Liver (tissue), 9 donors: ENCODE measurements around the gene TAC3. TPM values are rescaled to one million over a fixed set of nuclear protein-coding genes. Genes with fewer than 3 reads are reported as not detected.
"Not testable (repeated sequence)": the region's sequence is repeated elsewhere in the genome, so short reads cannot be mapped to it uniquely, and the experiment has no call there.

ENCODE experiments used
- DNase-seq: peaks from one replicate; pipeline ENCODE4 v3.0.0-alpha.2; 2017; ENCODE audit warnings: low spot score
- H3K27ac ChIP-seq, 2 donors: one replicate each; pipeline ENCODE4 v1.7.0; 2013; ENCODE audit warnings: inconsistent platforms in 2 of 2, low read length in 2 of 2, control low read depth in 1 of 2, low read depth in 1 of 2, mild to moderate bottlenecking in 1 of 2
- H3K27me3 ChIP-seq, 4 donors: one replicate each; pipeline versions ENCODE4 v1.6.1 to v1.7.0; 2013; ENCODE audit warnings: low read length in 3 of 4, inconsistent platforms in 1 of 4, mild to moderate bottlenecking in 1 of 4, moderate library complexity in 1 of 4; ENCODE audit not compliant: control insufficient read depth in 4 of 4, insufficient read depth in 4 of 4
- H3K36me3 ChIP-seq, 4 donors: one replicate each; pipeline versions ENCODE4 v1.6.1 to v1.7.0; 2013; ENCODE audit warnings: low read length in 3 of 4, mild to moderate bottlenecking in 3 of 4, low read depth in 1 of 4, moderate library complexity in 1 of 4; ENCODE audit not compliant: control insufficient read depth in 4 of 4, insufficient read depth in 3 of 4
- H3K4me1 ChIP-seq, 4 donors: one replicate each; pipeline versions ENCODE4 v1.6.1 to v1.7.0; 2013; ENCODE audit warnings: low read length in 3 of 4, mild to moderate bottlenecking in 3 of 4, moderate library complexity in 1 of 4; ENCODE audit not compliant: control insufficient read depth in 4 of 4, insufficient read depth in 4 of 4
- H3K4me3 ChIP-seq, 3 donors: one replicate each; pipeline versions ENCODE4 v1.6.1 to v1.7.0; 2013; ENCODE audit warnings: low read length in 3 of 3, control low read depth in 1 of 3, low read depth in 1 of 3, mild to moderate bottlenecking in 1 of 3
- H3K9ac ChIP-seq, 2 donors: one replicate each; pipeline ENCODE4 v1.7.0; 2013; ENCODE audit warnings: low read length in 2 of 2, mild to moderate bottlenecking in 2 of 2, moderate library complexity in 2 of 2, control low read depth in 1 of 2, low read depth in 1 of 2
- H3K9me3 ChIP-seq, 4 donors: one replicate each; pipeline versions ENCODE4 v1.6.1 to v1.7.0; 2013; ENCODE audit warnings: low read length in 3 of 4; ENCODE audit not compliant: control insufficient read depth in 4 of 4
- WGBS: extraction: QIAGEN DNeasy Blood & Tissue Kit; methylation state at CpG from one replicate; pipeline ENCODE4 v1.1.7; 2013; 5-methylcytosine and 5-hydroxymethylcytosine counted together
- polyA plus RNA-seq, 2 donors: library from polyadenylated mRNA; stranded (reverse) in 1 of 2; unstranded in 1 of 2; fragments of 200-250 nt in 1 of 2; fragments of >200 nt in 1 of 2; fragmentation: Nextera tagmentation in 1 of 2; extraction: Ambion mirVana in 1 of 2; gene quantifications; one replicate each; pipeline versions ENCODE4 v1.2.1 to v1.2.3, GENCODE V29; 2013 to 2015
- total RNA-seq, 2 donors: library from RNA; depleted of rRNA; stranded (reverse); fragments of >200 nt; gene quantifications; one replicate each; pipeline ENCODE4 v1.2.3, GENCODE V29; 2014
- donor health status: healthy.
- donor health status: healthy.
- donor health status: healthy.
- donor health status: healthy.
- donor health status: healthy.

The TAC3 gene
- total and polyA plus RNA-seq, 4 donors, result not detected

DNA sequence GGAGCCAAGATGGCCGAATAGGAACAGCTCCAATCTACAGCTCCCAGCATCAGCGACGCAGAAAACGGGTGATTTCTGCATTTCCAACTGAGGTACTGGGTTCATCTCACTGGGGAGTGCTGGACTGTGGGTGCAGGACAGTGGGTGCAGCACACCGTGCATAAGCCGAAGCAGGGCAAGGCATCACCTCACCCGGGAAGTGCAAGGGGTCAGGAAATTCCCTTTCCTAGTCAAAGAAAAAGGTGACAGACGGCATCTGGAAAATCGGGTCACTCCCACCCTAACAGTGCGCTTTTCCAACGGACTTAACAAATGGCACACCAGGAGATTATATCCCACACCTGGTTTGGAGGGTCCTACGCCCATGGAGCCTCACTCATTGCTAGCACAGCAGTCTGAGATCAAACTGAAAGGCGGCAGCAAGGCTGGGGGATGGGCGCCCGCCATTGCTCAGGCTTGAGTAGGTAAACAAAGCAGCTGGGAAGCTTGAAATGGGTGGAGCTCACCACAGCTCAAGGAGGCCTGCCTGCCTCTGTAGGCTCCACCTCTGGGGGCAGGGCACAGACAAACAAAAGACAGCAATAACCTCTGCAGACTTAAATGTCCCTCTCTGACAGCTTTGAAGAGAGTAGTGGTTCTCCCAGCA lies 50.2 kb downstream of the TAC3 start:
- not testable (repeated sequence) for H3K9me3 ChIP-seq, H3K9ac ChIP-seq, H3K4me1 ChIP-seq, DNase-seq, H3K27me3 ChIP-seq, H3K36me3 ChIP-seq, H3K27ac ChIP-seq, H3K4me3 ChIP-seq
- WGBS, result 97% methylated on average over 15 of the region's 15 CpGs

DNA sequence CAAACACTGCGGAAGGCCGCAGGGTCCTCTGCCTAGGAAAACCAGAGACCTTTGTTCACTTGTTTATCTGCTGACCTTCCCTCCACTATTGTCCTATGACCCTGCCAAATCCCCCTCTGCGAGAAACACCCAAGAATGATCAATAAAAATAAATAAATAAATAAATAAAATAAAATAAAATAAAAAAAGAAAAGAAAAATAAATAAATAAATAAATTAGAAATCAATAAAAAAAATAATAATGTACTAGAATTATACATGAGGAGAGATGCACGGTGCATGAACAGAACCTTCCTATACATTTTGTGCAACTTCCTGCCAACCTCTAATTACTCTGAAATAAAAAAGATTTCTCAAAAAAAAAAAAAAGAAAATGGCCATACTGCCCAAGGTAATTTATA lies 51.2 kb downstream of the TAC3 start:
- not testable (repeated sequence) for H3K9ac ChIP-seq, H3K9me3 ChIP-seq, H3K27me3 ChIP-seq, H3K4me1 ChIP-seq, DNase-seq, H3K4me3 ChIP-seq, H3K27ac ChIP-seq, H3K36me3 ChIP-seq
- 88% methylated on average over 4 of the region's 4 CpGs for WGBS

DNA sequence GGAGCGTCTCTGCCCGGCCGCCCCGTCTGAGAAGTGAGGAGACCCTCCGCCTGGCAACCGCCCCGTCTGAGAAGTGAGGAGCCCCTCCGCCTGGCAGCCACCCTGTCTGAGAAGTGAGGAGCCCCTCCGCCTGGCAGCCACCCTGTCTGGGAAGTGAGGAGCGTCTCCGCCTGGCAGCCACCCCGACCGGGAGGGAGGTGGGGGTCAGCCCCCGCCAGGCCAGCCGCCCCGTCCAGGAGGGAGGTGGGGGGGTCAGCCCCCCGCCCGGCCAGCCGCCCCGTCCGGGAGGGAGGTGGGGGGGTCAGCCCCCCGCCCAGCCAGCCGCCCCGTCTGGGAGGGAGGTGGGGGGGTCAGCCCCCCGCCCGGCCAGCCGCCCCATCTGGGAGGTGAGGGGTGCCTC lies 52.8 kb downstream of the TAC3 start:
- not testable (repeated sequence) for H3K36me3 ChIP-seq, DNase-seq, H3K27ac ChIP-seq, H3K4me1 ChIP-seq, H3K9me3 ChIP-seq, H3K9ac ChIP-seq, H3K27me3 ChIP-seq, H3K4me3 ChIP-seq
- 98% methylated on average over 23 of the region's 27 CpGs for WGBS

DNA sequence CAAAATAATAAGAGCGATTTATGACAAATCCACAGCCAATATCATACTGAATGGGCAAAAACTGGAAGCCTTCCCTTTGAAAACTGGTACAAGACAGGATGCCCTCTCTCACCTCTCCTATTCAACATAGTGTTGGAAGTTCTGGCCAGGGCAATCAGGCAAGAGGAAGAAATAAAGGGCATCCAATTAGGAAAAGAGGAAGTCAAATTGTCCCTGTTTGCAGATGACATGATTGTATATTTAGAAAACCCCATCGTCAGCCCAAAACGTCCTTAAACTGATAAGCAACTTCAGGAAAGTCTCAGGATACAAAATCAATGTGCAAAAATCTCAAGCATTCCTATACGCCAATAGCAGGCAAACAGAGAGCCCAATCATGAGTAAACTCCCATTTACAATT lies 54.1 kb downstream of the TAC3 start:
- not testable (repeated sequence) for H3K27me3 ChIP-seq, H3K36me3 ChIP-seq, H3K4me3 ChIP-seq, H3K9me3 ChIP-seq, DNase-seq, H3K27ac ChIP-seq, H3K9ac ChIP-seq
- WGBS, result 76% methylated on average over 4 of the region's 4 CpGs
- peaks cover 0 to 13% (median 10%) of the 10 kb centered on the region in 4 donors for H3K4me1 ChIP-seq

Other genes with a start within 250 kb of the TAC3 start
- not detected for gene SDR9C7, start 82.1 kb downstream of the TAC3 start, total RNA-seq
- not detected for gene SDR9C7, start 82.1 kb downstream of the TAC3 start, polyA plus RNA-seq
- gene RDH16, start 58.9 kb downstream of the TAC3 start, total RNA-seq, result 100 to 1,000 TPM in 1 of 2 donors, 10 to 100 TPM in 1; 12.9 to 382 TPM
- 100 to 1,000 TPM; 187 to 251 TPM for gene RDH16, start 58.9 kb downstream of the TAC3 start, polyA plus RNA-seq
- gene ZBTB39, start 10.0 kb downstream of the TAC3 start, total RNA-seq, result 1 to 10 TPM; 3.6 to 9.9 TPM
- 1 to 10 TPM; 1.8 to 2.5 TPM for gene ZBTB39, start 10.0 kb downstream of the TAC3 start, polyA plus RNA-seq
- gene MYO1A, start 33.6 kb upstream of the TAC3 start, total RNA-seq, result under 1 TPM; 0.08 to 0.28 TPM
- under 1 TPM in 1 of 2 donors, not detected in 1; 0.03 TPM for gene MYO1A, start 33.6 kb upstream of the TAC3 start, polyA plus RNA-seq
- gene NEMP1, start 62.3 kb upstream of the TAC3 start, total RNA-seq, result 10 to 100 TPM in 1 of 2 donors, 1 to 10 TPM in 1; 3.8 to 10.9 TPM
- 1 to 10 TPM; 1.4 to 2.5 TPM for gene NEMP1, start 62.3 kb upstream of the TAC3 start, polyA plus RNA-seq
- gene NAB2, start 72.6 kb upstream of the TAC3 start, total RNA-seq, result 1 to 10 TPM; 3.9 to 10.0 TPM
- 1 to 10 TPM; 1.9 to 8.6 TPM for gene NAB2, start 72.6 kb upstream of the TAC3 start, polyA plus RNA-seq
- 10 to 100 TPM; 27.4 to 54.0 TPM for gene STAT6, start 94.8 kb upstream of the TAC3 start, total RNA-seq
- 10 to 100 TPM; 33.2 to 57.4 TPM for gene STAT6, start 94.8 kb upstream of the TAC3 start, polyA plus RNA-seq
- 100 to 1,000 TPM; 151 to 375 TPM for gene LRP1, start 112.0 kb upstream of the TAC3 start, total RNA-seq
- gene LRP1, start 112.0 kb upstream of the TAC3 start, polyA plus RNA-seq, result 100 to 1,000 TPM in 1 of 2 donors, 10 to 100 TPM in 1; 87.5 to 127 TPM
- not detected for gene LRP1-AS, start 131.1 kb upstream of the TAC3 start, total RNA-seq
- not detected for gene LRP1-AS, start 131.1 kb upstream of the TAC3 start, polyA plus RNA-seq
- not detected for gene NXPH4, start 200.3 kb upstream of the TAC3 start, total RNA-seq
- gene NXPH4, start 200.3 kb upstream of the TAC3 start, polyA plus RNA-seq, result under 1 TPM in 1 of 2 donors, not detected in 1; 0.15 TPM
- gene SHMT2, start 213.2 kb upstream of the TAC3 start, total RNA-seq, result 100 to 1,000 TPM in 1 of 2 donors, 10 to 100 TPM in 1; 66.7 to 236 TPM
- 100 to 1,000 TPM; 121 to 276 TPM for gene SHMT2, start 213.2 kb upstream of the TAC3 start, polyA plus RNA-seq
- 1 to 10 TPM in 1 of 2 donors, under 1 TPM in 1; 0.84 to 1.1 TPM for gene STAC3, start 234.7 kb upstream of the TAC3 start, total RNA-seq
- gene STAC3, start 234.7 kb upstream of the TAC3 start, polyA plus RNA-seq, result 1 to 10 TPM in 1 of 2 donors, under 1 TPM in 1; 0.19 to 1.3 TPM